ENCODE data around the gene ADGRF1.

GRCh38 chr6:47000842-47001241 is 41.3 kb downstream of the ADGRF1 start:
- TF ChIP-seq CTCF (IDR thresholded peaks at IDR 0.05) (no peak), POLR2AphosphoS5 (IDR thresholded peaks at IDR 0.05) (no peak), POLR2A (IDR thresholded peaks at IDR 0.05; ENCODE audit: low read depth) (no peak), EP300 (IDR thresholded peaks at IDR 0.05) (no peak)

Measured in esophagus muscularis mucosa (tissue), 4 donors.